NCI-H1694 treated with DMSO at 0.1 percent for 48 hours (cell line): ENCODE results near the gene SLC15A3.

Source experiments
- DNase-seq: peaks from one replicate; lab custom pipeline; 2025; lab: John Stamatoyannopoulos, UW

The SLC15A3 gene

GRCh38 chr11:60951904-60952741 lies at the start of gene SLC15A3:
TSS of gene SLC15A3 (minus strand) at chr11:60952176. CDS start at chr11:60951551, 625 bp downstream.
- no peak for DNase-seq

- no peak for DNase-seq
These were observed 48.5 kb upstream of the SLC15A3 start for GRCh38 chr11:61000426-61000825.

GRCh38 chr11:60996381-60997138 lies 44.6 kb upstream of the SLC15A3 start:
- DNase-seq = no peak

- no peak for DNase-seq
These were observed 43.8 kb upstream of the SLC15A3 start for GRCh38 chr11:60995798-60996197.

- DNase-seq = no peak
These were observed 42.6 kb upstream of the SLC15A3 start for GRCh38 chr11:60994541-60995080.

- no peak for DNase-seq
These were observed 41.6 kb upstream of the SLC15A3 start for GRCh38 chr11:60993615-60994014.

- DNase-seq = peak; percentile 12
These were observed 41.0 kb upstream of the SLC15A3 start for GRCh38 chr11:60992842-60993409.

GRCh38 chr11:60991457-60991856 lies 39.5 kb upstream of the SLC15A3 start:
- no peak for DNase-seq

GRCh38 chr11:60989093-60989650 lies 37.2 kb upstream of the SLC15A3 start:
- DNase-seq = no peak

- DNase-seq = no peak
These were observed 36.7 kb upstream of the SLC15A3 start for GRCh38 chr11:60988658-60989057.

- DNase-seq = no peak
These were observed 35.8 kb upstream of the SLC15A3 start for GRCh38 chr11:60987577-60988277.

GRCh38 chr11:60985991-60986915 lies 34.3 kb upstream of the SLC15A3 start:
- DNase-seq = no peak

- DNase-seq = no peak
These were observed 33.5 kb upstream of the SLC15A3 start for GRCh38 chr11:60985501-60985900.

GRCh38 chr11:60984636-60985035 lies 32.7 kb upstream of the SLC15A3 start:
- DNase-seq = no peak

- DNase-seq = no peak
These were observed 32.2 kb upstream of the SLC15A3 start for GRCh38 chr11:60984149-60984548.

- DNase-seq = no peak
These were observed 30.2 kb upstream of the SLC15A3 start for GRCh38 chr11:60982184-60982583.

- DNase-seq = no peak
These were observed 29.5 kb upstream of the SLC15A3 start for GRCh38 chr11:60981515-60981914.

GRCh38 chr11:60978546-60979380 lies 26.8 kb upstream of the SLC15A3 start:
- peak; percentile 44 for DNase-seq

- DNase-seq = no peak
These were observed 25.9 kb upstream of the SLC15A3 start for GRCh38 chr11:60977836-60978235.

GRCh38 chr11:60977224-60977623 lies 25.2 kb upstream of the SLC15A3 start:
- DNase-seq = no peak
